HepG2 (cell line): ENCODE data around the gene CAMK4. TPM values are rescaled to one million over a fixed set of nuclear protein-coding genes. Genes with fewer than 3 reads are reported as not detected.
A peak's percentile ranks its signal among the peaks of the same experiment; 100 is the strongest.

ENCODE experiments used
- AHDC1 ChIP-seq: sonication (generic); formaldehyde crosslinking; IDR thresholded peaks from 2 replicates; pipeline ENCODE4 v1.5.1; 2020; ENCODE audit warnings: mild to moderate bottlenecking, missing genetic modification reagents, borderline replicate concordance
- DPF2 ChIP-seq: sonication (generic); formaldehyde crosslinking; IDR thresholded peaks from 2 replicates; pipeline ENCODE4 v1.4.0; 2020; ENCODE audit warnings: mild to moderate bottlenecking, low read depth, missing genetic modification reagents, borderline replicate concordance
- FOSL2 ChIP-seq: sonication (generic); formaldehyde crosslinking; IDR thresholded peaks from 2 replicates; pipeline ENCODE4 v1.4.0; 2020; ENCODE audit warnings: missing genetic modification reagents
- ISX ChIP-seq: sonication (generic); formaldehyde crosslinking; conservative IDR thresholded peaks from 2 replicates; pipeline ENCODE4 v1.5.0; 2020; ENCODE audit warnings: missing genetic modification reagents
- NR2F1 ChIP-seq, 2 experiments: fragments of 450-650 bp in 1 of 2; formaldehyde crosslinking in 1 of 2; IDR thresholded peaks; 2 replicates each; pipeline versions ENCODE4 v1.5.0 to v1.6.1; 2016 to 2020; ENCODE audit warnings: mild to moderate bottlenecking in 1 of 2, missing compliant biosample characterization in 1 of 2, missing genetic modification reagents in 1 of 2, moderate library complexity in 1 of 2
- ZNF605 ChIP-seq: sonication (generic); formaldehyde crosslinking; IDR thresholded peaks from 2 replicates; pipeline ENCODE4 v1.8.0; 2022; ENCODE audit warnings: mild to moderate bottlenecking, missing genetic modification reagents
- ZNF703 ChIP-seq: sonication (generic); formaldehyde crosslinking; IDR thresholded peaks from 2 replicates; pipeline ENCODE4 v1.5.1; 2020; ENCODE audit warnings: missing genetic modification reagents, mild to moderate bottlenecking, moderate library complexity, borderline replicate concordance
- ZNF724P ChIP-seq: sonication (generic); formaldehyde crosslinking; IDR thresholded peaks from 2 replicates; pipeline ENCODE4 v1.8.0; 2022; ENCODE audit warnings: missing genetic modification reagents, borderline replicate concordance
- polyA plus RNA-seq, 8 experiments: library from polyadenylated mRNA; depleted of rRNA in 3 of 8; stranded (reverse) in 7 of 8; unstranded in 1 of 8; fragments of >200 nt; fragmentation: Illumina TruSeq in 4 of 8; extraction: Trizol in 4 of 8; gene quantifications; 2 replicates each; pipeline versions ENCODE4 v1.2.1 to v1.2.3, GENCODE V29; 2011 to 2016; ENCODE audit warnings: low read depth in 4 of 8, missing spikeins in 1 of 8, mixed read lengths in 1 of 8; ENCODE audit not compliant: insufficient read depth in 1 of 8
- total RNA-seq, 5 experiments: library from RNA; depleted of rRNA; stranded (reverse); fragments of >200 nt; fragmentation: Illumina TruSeq; extraction: Trizol; gene quantifications; 2 replicates each; pipeline ENCODE4 v1.2.3, GENCODE V29; 2016; ENCODE audit warnings: low read depth in 1 of 5
- TF ChIP-seq, protein P1 (sequence below): sonication (generic); formaldehyde crosslinking; IDR thresholded peaks from 2 replicates; pipeline ENCODE4; 2020; ENCODE audit warnings: missing genetic modification reagents, mild to moderate bottlenecking, borderline replicate concordance
- TF ChIP-seq, protein P2 (sequence below): sonication (generic); formaldehyde crosslinking; IDR thresholded peaks from 2 replicates; pipeline ENCODE4 v1.4.0; 2020; ENCODE audit warnings: missing genetic modification reagents
- TF ChIP-seq, protein P3 (sequence below): sonication (generic); formaldehyde crosslinking; conservative IDR thresholded peaks from 2 replicates; pipeline ENCODE4 v1.4.0; 2020; ENCODE audit warnings: missing genetic modification reagents
- TF ChIP-seq, protein P4 (sequence below): sonication (generic); formaldehyde crosslinking; IDR thresholded peaks from 2 replicates; pipeline ENCODE4 v1.4.0; 2020; ENCODE audit warnings: low read depth, mild to moderate bottlenecking, missing genetic modification reagents

Gene CAMK4
- total and polyA plus RNA-seq, 2 of the 13 experiments (the other 11 are each of a cell fraction or from before 2014, with no cell fraction given) = not detected

DNA sequence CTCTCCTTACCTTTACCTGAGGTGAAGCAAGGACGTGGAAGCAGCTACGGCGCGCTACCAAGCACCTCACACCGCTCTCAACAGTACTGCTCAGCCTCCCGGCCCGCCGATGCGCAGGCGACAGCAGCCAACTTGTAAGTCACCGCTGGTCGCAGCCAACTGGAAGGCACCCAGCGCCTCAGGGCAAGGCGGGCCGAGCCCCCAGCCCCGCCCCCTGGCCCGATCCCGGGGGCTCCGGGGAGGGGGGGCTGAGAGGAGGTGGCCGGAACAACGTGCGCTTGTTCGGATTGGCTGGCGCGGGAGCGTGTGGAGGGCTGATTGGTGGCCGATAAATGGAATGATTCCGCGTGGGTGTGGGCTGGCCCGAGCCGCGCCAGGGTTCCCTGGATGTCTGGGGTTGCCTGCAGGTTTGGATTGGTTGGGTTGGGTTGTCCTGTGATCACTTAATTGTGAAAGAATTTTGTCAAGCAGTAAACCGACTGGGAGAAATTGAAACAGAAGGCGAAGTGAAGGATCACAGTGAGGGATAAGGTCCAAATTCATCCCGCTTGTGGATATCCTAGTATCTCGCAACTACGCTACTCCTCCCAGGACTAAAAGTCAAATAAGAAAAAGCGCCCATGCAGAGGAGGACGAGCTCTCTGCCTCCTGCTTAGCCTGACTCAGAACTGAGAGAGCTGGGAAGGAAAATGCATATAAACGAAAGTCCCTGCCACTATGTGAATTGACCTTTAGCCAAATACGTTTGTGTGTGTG is 288.4 kb downstream of the CAMK4 start, which contains the start of gene STARD4 (continued):
- TF ChIP-seq, protein P1, sequence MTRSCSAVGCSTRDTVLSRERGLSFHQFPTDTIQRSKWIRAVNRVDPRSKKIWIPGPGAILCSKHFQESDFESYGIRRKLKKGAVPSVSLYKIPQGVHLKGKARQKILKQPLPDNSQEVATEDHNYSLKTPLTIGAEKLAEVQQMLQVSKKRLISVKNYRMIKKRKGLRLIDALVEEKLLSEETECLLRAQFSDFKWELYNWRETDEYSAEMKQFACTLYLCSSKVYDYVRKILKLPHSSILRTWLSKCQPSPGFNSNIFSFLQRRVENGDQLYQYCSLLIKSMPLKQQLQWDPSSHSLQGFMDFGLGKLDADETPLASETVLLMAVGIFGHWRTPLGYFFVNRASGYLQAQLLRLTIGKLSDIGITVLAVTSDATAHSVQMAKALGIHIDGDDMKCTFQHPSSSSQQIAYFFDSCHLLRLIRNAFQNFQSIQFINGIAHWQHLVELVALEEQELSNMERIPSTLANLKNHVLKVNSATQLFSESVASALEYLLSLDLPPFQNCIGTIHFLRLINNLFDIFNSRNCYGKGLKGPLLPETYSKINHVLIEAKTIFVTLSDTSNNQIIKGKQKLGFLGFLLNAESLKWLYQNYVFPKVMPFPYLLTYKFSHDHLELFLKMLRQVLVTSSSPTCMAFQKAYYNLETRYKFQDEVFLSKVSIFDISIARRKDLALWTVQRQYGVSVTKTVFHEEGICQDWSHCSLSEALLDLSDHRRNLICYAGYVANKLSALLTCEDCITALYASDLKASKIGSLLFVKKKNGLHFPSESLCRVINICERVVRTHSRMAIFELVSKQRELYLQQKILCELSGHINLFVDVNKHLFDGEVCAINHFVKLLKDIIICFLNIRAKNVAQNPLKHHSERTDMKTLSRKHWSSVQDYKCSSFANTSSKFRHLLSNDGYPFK (CRISPR knock-in tag) = peak; percentile 39; the same call in 1 of the 2 replicates
- TF ChIP-seq ZNF703 (CRISPR knock-in tag) = no peak
- TF ChIP-seq, protein P2, sequence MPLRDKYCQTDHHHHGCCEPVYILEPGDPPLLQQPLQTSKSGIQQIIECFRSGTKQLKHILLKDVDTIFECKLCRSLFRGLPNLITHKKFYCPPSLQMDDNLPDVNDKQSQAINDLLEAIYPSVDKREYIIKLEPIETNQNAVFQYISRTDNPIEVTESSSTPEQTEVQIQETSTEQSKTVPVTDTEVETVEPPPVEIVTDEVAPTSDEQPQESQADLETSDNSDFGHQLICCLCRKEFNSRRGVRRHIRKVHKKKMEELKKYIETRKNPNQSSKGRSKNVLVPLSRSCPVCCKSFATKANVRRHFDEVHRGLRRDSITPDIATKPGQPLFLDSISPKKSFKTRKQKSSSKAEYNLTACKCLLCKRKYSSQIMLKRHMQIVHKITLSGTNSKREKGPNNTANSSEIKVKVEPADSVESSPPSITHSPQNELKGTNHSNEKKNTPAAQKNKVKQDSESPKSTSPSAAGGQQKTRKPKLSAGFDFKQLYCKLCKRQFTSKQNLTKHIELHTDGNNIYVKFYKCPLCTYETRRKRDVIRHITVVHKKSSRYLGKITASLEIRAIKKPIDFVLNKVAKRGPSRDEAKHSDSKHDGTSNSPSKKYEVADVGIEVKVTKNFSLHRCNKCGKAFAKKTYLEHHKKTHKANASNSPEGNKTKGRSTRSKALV (CRISPR knock-in tag) = peak; percentile 95
- TF ChIP-seq, protein P3, sequence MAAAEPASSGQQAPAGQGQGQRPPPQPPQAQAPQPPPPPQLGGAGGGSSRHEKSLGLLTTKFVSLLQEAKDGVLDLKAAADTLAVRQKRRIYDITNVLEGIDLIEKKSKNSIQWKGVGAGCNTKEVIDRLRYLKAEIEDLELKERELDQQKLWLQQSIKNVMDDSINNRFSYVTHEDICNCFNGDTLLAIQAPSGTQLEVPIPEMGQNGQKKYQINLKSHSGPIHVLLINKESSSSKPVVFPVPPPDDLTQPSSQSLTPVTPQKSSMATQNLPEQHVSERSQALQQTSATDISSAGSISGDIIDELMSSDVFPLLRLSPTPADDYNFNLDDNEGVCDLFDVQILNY (CRISPR knock-in tag) = 0 out of 2 replicates have a peak, but pooled peaks have one; percentile 25
- no peak for TF ChIP-seq DPF2
- TF ChIP-seq, protein P4, sequence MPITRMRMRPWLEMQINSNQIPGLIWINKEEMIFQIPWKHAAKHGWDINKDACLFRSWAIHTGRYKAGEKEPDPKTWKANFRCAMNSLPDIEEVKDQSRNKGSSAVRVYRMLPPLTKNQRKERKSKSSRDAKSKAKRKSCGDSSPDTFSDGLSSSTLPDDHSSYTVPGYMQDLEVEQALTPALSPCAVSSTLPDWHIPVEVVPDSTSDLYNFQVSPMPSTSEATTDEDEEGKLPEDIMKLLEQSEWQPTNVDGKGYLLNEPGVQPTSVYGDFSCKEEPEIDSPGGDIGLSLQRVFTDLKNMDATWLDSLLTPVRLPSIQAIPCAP (CRISPR knock-in tag) = no peak
- TF ChIP-seq FOSL2 (CRISPR knock-in tag) = peak; percentile 41
- peak; percentile 36; the same call in 1 of the 2 replicates for TF ChIP-seq AHDC1 (CRISPR knock-in tag)
- no peak for TF ChIP-seq NR2F1 (CRISPR knock-in tag; IDR thresholded peaks at IDR 0.05)
- TF ChIP-seq ZNF605 = peak; percentile 97
- TF ChIP-seq ZNF724P (CRISPR knock-in tag) = no peak
- TF ChIP-seq ISX = peak; percentile 67
